ENCODE measurements around the gene OSER1. TPM values are rescaled to one million over a fixed set of nuclear protein-coding genes. Genes with fewer than 3 reads are reported as not detected.

The OSER1 gene
- polyA plus RNA-seq, 1 donor from 2014 or later, result 43.9 TPM

GRCh38 chr20:44166477-44166876 lies 44.1 kb downstream of the OSER1 start:
- no peak overlapping the region for H3K27ac ChIP-seq (ENCODE audit: low read length)
- H3K4me2 ChIP-seq (ENCODE audit: low read length), result no peak overlapping the region
- H3K9ac ChIP-seq (ENCODE audit: low read length), result no peak overlapping the region
- H3F3A ChIP-seq (ENCODE audit: insufficient read depth, low read length, poor library complexity, severe bottlenecking), result no peaks in the 10 kb centered on the region
- H2AFZ ChIP-seq (ENCODE audit: low read depth, low read length), result no peak overlapping the region
- no peaks in the 10 kb centered on the region for H3K79me2 ChIP-seq (replicated peaks; ENCODE audit: insufficient read depth, low read length)
- no peaks in the 10 kb centered on the region for H3K36me3 ChIP-seq (ENCODE audit: insufficient read depth, low read length)
- no peak overlapping the region for H3K4me3 ChIP-seq (ENCODE audit: low read length)
- no peaks in the 10 kb centered on the region for H3K27me3 ChIP-seq (ENCODE audit: insufficient read depth, low read depth, low read length)
- H4K20me1 ChIP-seq (ENCODE audit: insufficient read depth), result no peaks in the 10 kb centered on the region
- no peaks in the 10 kb centered on the region for H3K9me2 ChIP-seq (ENCODE audit: insufficient read depth, low read length)
- no peak for TF ChIP-seq SMC3 (conservative IDR thresholded peaks at IDR 0.05; ENCODE audit: poor library complexity)
- no peak for TF ChIP-seq CTCF (IDR thresholded peaks at IDR 0.05; ENCODE audit: poor library complexity, severe bottlenecking)
- TF ChIP-seq REST (IDR thresholded peaks at IDR 0.05; ENCODE audit: borderline replicate concordance), result no peak
- TF ChIP-seq MXI1 (conservative IDR thresholded peaks at IDR 0.05; ENCODE audit: poor library complexity, severe bottlenecking), result no peak
- TF ChIP-seq EP300 (conservative IDR thresholded peaks at IDR 0.05; ENCODE audit: poor library complexity, severe bottlenecking), result no peak
- TF ChIP-seq EZH2 (IDR thresholded peaks at IDR 0.05; ENCODE audit: borderline replicate concordance, insufficient read depth, low read length, poor library complexity, severe bottlenecking), result no peak
- no peak for TF ChIP-seq POLR2AphosphoS5 (IDR thresholded peaks at IDR 0.05)
- no peak for TF ChIP-seq RAD21 (conservative IDR thresholded peaks at IDR 0.05)
- no peak for TF ChIP-seq TAF1 (IDR thresholded peaks at IDR 0.05; ENCODE audit: low read depth)
- H3K9me3 ChIP-seq (ENCODE audit: low read length), result no peaks in the 10 kb centered on the region

GRCh38 chr20:44166008-44166407 lies 44.6 kb downstream of the OSER1 start:
- Histone ChIP-seq H2AFZ (ENCODE audit: low read depth, low read length) (no peak overlapping the region), H3K27me3 (ENCODE audit: insufficient read depth, low read depth, low read length) (no peaks in the 10 kb centered on the region), H3K9me2 (ENCODE audit: insufficient read depth, low read length) (no peaks in the 10 kb centered on the region), H3K27ac (ENCODE audit: low read length) (no peak overlapping the region), H3K9ac (ENCODE audit: low read length) (no peak overlapping the region), H3K4me3 (ENCODE audit: low read length) (no peak overlapping the region), H4K20me1 (ENCODE audit: insufficient read depth) (no peaks in the 10 kb centered on the region), H3K4me2 (ENCODE audit: low read length) (no peak overlapping the region), H3K9me3 (ENCODE audit: low read length) (no peaks in the 10 kb centered on the region), H3F3A (ENCODE audit: insufficient read depth, low read length, poor library complexity, severe bottlenecking) (no peaks in the 10 kb centered on the region), H3K36me3 (ENCODE audit: insufficient read depth, low read length) (no peaks in the 10 kb centered on the region), H3K79me2 (replicated peaks; ENCODE audit: insufficient read depth, low read length) (no peaks in the 10 kb centered on the region)
- no peak for TF ChIP-seq CTCF (IDR thresholded peaks at IDR 0.05; ENCODE audit: poor library complexity, severe bottlenecking)
- TF ChIP-seq EZH2 (IDR thresholded peaks at IDR 0.05; ENCODE audit: borderline replicate concordance, insufficient read depth, low read length, poor library complexity, severe bottlenecking), result no peak
- no peak for TF ChIP-seq EP300 (conservative IDR thresholded peaks at IDR 0.05; ENCODE audit: poor library complexity, severe bottlenecking)
- TF ChIP-seq SMC3 (conservative IDR thresholded peaks at IDR 0.05; ENCODE audit: poor library complexity), result no peak
- no peak for TF ChIP-seq REST (IDR thresholded peaks at IDR 0.05; ENCODE audit: borderline replicate concordance)
- no peak for TF ChIP-seq RAD21 (conservative IDR thresholded peaks at IDR 0.05)
- TF ChIP-seq POLR2AphosphoS5 (IDR thresholded peaks at IDR 0.05), result no peak
- no peak for TF ChIP-seq TAF1 (IDR thresholded peaks at IDR 0.05; ENCODE audit: low read depth)
- TF ChIP-seq MXI1 (conservative IDR thresholded peaks at IDR 0.05; ENCODE audit: poor library complexity, severe bottlenecking), result no peak

Data from neural cell (in vitro differentiated cells).